Osteoblast (primary cell): Measurements from ENCODE around the gene POLR2L. TPM values are rescaled to one million over a fixed set of nuclear protein-coding genes. Genes with fewer than 3 reads are reported as not detected.

ENCODE experiments used
- DNase-seq: peaks from one replicate; pipeline ENCODE4 v3.0.0; 2011; ENCODE audit warnings: low spot score, mixed read lengths; ENCODE audit not compliant: insufficient read length; ENCODE audit errors: missing footprints
- H2AFZ ChIP-seq: 2 replicates; pipeline ENCODE4 v1.6.0; 2011; ENCODE audit warnings: mild to moderate bottlenecking, low read length
- H3K27ac ChIP-seq: 2 replicates; pipeline ENCODE4 v1.5.1; 2011; ENCODE audit warnings: mild to moderate bottlenecking, low read depth, low read length, moderate library complexity
- H3K27me3 ChIP-seq: 2 replicates; pipeline ENCODE4 v1.6.0; 2012; ENCODE audit warnings: mild to moderate bottlenecking, control low read depth, inconsistent platforms, low read length, moderate library complexity; ENCODE audit not compliant: insufficient read depth
- H3K36me3 ChIP-seq: 2 replicates; pipeline ENCODE4 v1.5.1; 2011; ENCODE audit warnings: mild to moderate bottlenecking, low read length, control low read depth, moderate library complexity; ENCODE audit not compliant: insufficient read depth
- H3K4me1 ChIP-seq: 2 replicates; pipeline ENCODE4 v1.5.1; 2011; ENCODE audit warnings: mild to moderate bottlenecking, low read length, control low read depth, moderate library complexity; ENCODE audit not compliant: insufficient read depth
- H3K4me2 ChIP-seq: 2 replicates; pipeline ENCODE4 v1.6.0; 2011; ENCODE audit warnings: mild to moderate bottlenecking, low read length; ENCODE audit not compliant: insufficient read depth
- H3K4me3 ChIP-seq: fragments of 200-600 bp; sonication (generic); 3 replicates; pipeline ENCODE4 v1.5.1; 2012; ENCODE audit warnings: mild to moderate bottlenecking, low read length, inconsistent platforms; ENCODE audit not compliant: insufficient read depth
- H3K79me2 ChIP-seq: 2 replicates; pipeline ENCODE4 v1.6.0; 2012; ENCODE audit warnings: mild to moderate bottlenecking, low read length, control low read depth, inconsistent platforms; ENCODE audit not compliant: insufficient read depth
- H3K9me3 ChIP-seq: 2 replicates; pipeline ENCODE4 v1.5.1; 2011; ENCODE audit warnings: low read depth, low read length, control low read depth
- H4K20me1 ChIP-seq: 2 replicates; pipeline ENCODE4 v1.6.0; 2012; ENCODE audit warnings: mild to moderate bottlenecking, low read length, control low read depth; ENCODE audit not compliant: insufficient read depth
- CTCF ChIP-seq: IDR thresholded peaks from 2 replicates; pipeline ENCODE4 v1.5.1; 2011; ENCODE audit warnings: mild to moderate bottlenecking, low read depth, low read length, moderate library complexity; ENCODE audit errors: extremely low read depth
- total RNA-seq: library from RNA; depleted of rRNA; stranded (reverse); fragments of >200 nt; gene quantifications from 2 replicates; pipeline ENCODE4 v1.2.3, GENCODE V29; 2012

Gene POLR2L
- total RNA-seq, 1 donor: 60.8 TPM

- no peak overlapping the region for H3K4me2 ChIP-seq
- peaks cover 7% of the 10 kb centered on the region for H3K36me3 ChIP-seq
- H3K9me3 ChIP-seq: no peaks in the 10 kb centered on the region
- no peaks in the 10 kb centered on the region for H3K4me1 ChIP-seq
- H3K27ac ChIP-seq: no peak overlapping the region
- no peak for TF ChIP-seq CTCF
- H3K4me3 ChIP-seq: no peak overlapping the region
- no peak for DNase-seq
- H2AFZ ChIP-seq: no peak overlapping the region
- H3K27me3 ChIP-seq: no peaks in the 10 kb centered on the region
- H4K20me1 ChIP-seq: peaks cover 3% of the 10 kb centered on the region
- H3K79me2 ChIP-seq: no peaks in the 10 kb centered on the region
Measured at GRCh38 chr11:877565-877964, 35.2 kb upstream of the POLR2L start.

- no peak for DNase-seq
- Histone ChIP-seq H3K79me2 (no peaks in the 10 kb centered on the region), H3K4me1 (peaks cover 2% of the 10 kb centered on the region), H3K27ac (no peak overlapping the region), H4K20me1 (peaks cover 8% of the 10 kb centered on the region), H3K27me3 (no peaks in the 10 kb centered on the region), H3K4me3 (no peak overlapping the region), H3K9me3 (no peaks in the 10 kb centered on the region), H3K4me2 (no peak overlapping the region), H2AFZ (no peak overlapping the region), H3K36me3 (peaks cover 7% of the 10 kb centered on the region)
- no peak for TF ChIP-seq CTCF
Measured at GRCh38 chr11:876545-876944, 34.2 kb upstream of the POLR2L start.

- H3K4me3 ChIP-seq: no peak overlapping the region
- H3K4me2 ChIP-seq: no peak overlapping the region
- DNase-seq: no peak
- H3K27ac ChIP-seq: no peak overlapping the region
- H3K79me2 ChIP-seq: no peaks in the 10 kb centered on the region
- no peaks in the 10 kb centered on the region for H3K9me3 ChIP-seq
- H3K27me3 ChIP-seq: no peaks in the 10 kb centered on the region
- no peak overlapping the region for H2AFZ ChIP-seq
- peaks cover 4% of the 10 kb centered on the region for H3K36me3 ChIP-seq
- peaks cover 11% of the 10 kb centered on the region for H4K20me1 ChIP-seq
- H3K4me1 ChIP-seq: peaks cover 2% of the 10 kb centered on the region
- TF ChIP-seq CTCF: no peak
Measured at GRCh38 chr11:875769-876301, 33.5 kb upstream of the POLR2L start.

GRCh38 chr11:875203-875602 is 32.9 kb upstream of the POLR2L start:
- no peaks in the 10 kb centered on the region for H3K9me3 ChIP-seq
- H3K4me3 ChIP-seq: no peak overlapping the region
- no peak overlapping the region for H3K27ac ChIP-seq
- no peaks in the 10 kb centered on the region for H3K36me3 ChIP-seq
- no peak overlapping the region for H3K4me2 ChIP-seq
- H2AFZ ChIP-seq: no peak overlapping the region
- H4K20me1 ChIP-seq: peaks cover 11% of the 10 kb centered on the region
- TF ChIP-seq CTCF: no peak
- no peaks in the 10 kb centered on the region for H3K27me3 ChIP-seq
- H3K4me1 ChIP-seq: peaks cover 2% of the 10 kb centered on the region
- DNase-seq: no peak
- H3K79me2 ChIP-seq: no peaks in the 10 kb centered on the region
